Measurements from ENCODE around the gene XDH.

Gene XDH

DNA sequence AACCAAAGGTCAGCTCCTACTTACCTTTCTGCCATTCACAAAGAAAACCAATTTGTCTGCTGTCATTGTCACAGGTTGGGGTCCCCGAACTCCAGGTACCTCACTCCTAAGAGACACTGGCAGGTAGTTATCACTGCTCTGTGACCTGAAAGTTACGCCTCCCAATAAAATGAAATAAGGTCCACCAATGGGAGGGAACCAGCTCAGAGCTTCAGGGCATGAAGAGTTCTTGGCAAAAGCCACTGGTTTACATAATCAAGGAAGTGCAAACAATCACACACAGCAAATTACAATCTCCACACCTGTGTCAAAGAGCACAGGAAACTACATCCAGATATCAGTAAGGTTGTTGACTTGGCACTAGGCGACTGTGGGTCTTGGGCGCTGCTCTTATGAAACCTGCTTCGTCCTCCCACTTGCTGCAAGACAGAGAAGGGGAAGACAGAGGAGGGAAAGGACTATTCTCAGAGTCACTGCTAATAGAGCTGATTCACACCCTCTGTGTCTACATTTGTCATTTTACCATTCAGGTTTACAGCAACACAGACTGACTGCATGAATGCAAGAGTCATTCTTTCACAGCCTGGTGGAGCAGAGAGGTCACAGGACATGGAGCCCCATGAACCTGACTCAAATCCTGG is at the start of gene XDH:
XDH (minus strand) TSS at position 142 of the 641 bp plus-strand sequence; CDS start at position 66, 76 bp downstream.
- H3K4me3 Mint-ChIP-seq: peak within 1 kb of the TSS; percentile 75
- peaks cover 10% of the 10 kb centered on the region for H3K9me3 Mint-ChIP-seq
- DNase-seq (ENCODE audit: low spot score in 2 of 2): no peak
- no peaks in the 10 kb centered on the region for H3K36me3 Mint-ChIP-seq (ENCODE audit: insufficient read depth)
- no peak within 1 kb of the TSS for H3K27ac Mint-ChIP-seq (ENCODE audit: low read depth)
- H3K27me3 Mint-ChIP-seq: no peaks in the 10 kb centered on the region
- peaks cover 14% of the 10 kb centered on the region for H3K4me1 Mint-ChIP-seq
- ATAC-seq (replicated peaks; ENCODE audit: extremely low read depth, poor library complexity, severe bottlenecking): no peak

DNA sequence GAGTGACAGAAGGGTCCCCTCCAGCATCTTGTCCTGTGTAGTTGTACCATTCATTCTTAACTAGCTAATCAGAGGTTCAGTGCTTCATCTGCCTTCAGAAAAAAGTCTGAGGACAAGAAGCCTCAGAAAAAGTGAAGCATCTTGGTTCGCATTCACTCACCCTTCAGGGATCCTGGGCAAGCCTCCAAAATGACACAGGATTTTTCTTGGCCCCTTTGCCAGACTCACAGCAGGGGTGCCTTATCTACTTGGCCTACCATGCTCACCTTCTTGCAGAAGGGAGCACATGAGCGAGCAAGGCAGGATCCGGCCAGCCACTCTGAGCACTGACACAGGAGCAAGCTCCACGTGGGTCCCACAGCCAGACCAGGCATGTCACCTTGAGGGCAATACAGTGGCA is 43.1 kb upstream of the XDH start:
- no peaks in the 10 kb centered on the region for H3K4me1 Mint-ChIP-seq
- no peak overlapping the region for H3K27ac Mint-ChIP-seq (ENCODE audit: low read depth)
- no peak for ATAC-seq (replicated peaks; ENCODE audit: extremely low read depth, poor library complexity, severe bottlenecking)
- H3K27me3 Mint-ChIP-seq: peaks cover 40% of the 10 kb centered on the region
- DNase-seq (ENCODE audit: low spot score in 2 of 2): no peak
- no peak overlapping the region for H3K4me3 Mint-ChIP-seq
- no peaks in the 10 kb centered on the region for H3K36me3 Mint-ChIP-seq (ENCODE audit: insufficient read depth)
- peaks cover 8% of the 10 kb centered on the region for H3K9me3 Mint-ChIP-seq

DNA sequence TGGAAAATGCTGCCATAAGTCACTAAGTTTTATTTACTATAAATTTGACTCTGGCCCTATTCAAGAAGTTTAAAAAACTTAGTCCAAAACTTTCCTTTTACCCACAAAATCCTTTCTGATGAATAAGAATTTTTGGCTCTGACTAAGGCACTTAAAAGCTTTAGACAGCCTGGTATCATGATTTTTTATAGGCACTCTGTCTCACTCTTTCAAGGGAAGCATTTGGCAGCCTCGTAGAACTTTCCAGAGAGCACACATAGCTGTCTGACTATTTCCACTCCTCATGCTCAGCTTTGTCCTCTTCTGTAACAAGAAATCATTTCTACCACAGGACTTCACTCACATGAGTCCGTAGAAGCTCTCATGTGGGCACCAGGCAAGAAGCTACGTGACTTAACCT is 32.3 kb upstream of the XDH start:
- Mint-ChIP-seq H3K9me3 (peaks cover 25% of the 10 kb centered on the region), H3K27me3 (peaks cover 53% of the 10 kb centered on the region), H3K4me1 (no peaks in the 10 kb centered on the region), H3K27ac (ENCODE audit: low read depth) (no peak overlapping the region), H3K4me3 (no peak overlapping the region), H3K36me3 (ENCODE audit: insufficient read depth) (no peaks in the 10 kb centered on the region)
- ATAC-seq (replicated peaks; ENCODE audit: extremely low read depth, poor library complexity, severe bottlenecking) (no peak), DNase-seq (ENCODE audit: low spot score in 2 of 2) (no peak)

- no peak for ATAC-seq (replicated peaks; ENCODE audit: extremely low read depth, poor library complexity, severe bottlenecking)
- Mint-ChIP-seq H3K27ac (ENCODE audit: low read depth) (no peak overlapping the region), H3K27me3 (peaks cover 32% of the 10 kb centered on the region), H3K9me3 (peaks cover 9% of the 10 kb centered on the region), H3K36me3 (ENCODE audit: insufficient read depth) (no peaks in the 10 kb centered on the region), H3K4me3 (no peak overlapping the region), H3K4me1 (no peaks in the 10 kb centered on the region)
- no peak for DNase-seq (ENCODE audit: low spot score in 2 of 2)
Observed at GRCh38 chr2:31442376-31442775, 27.8 kb upstream of the XDH start.

- Mint-ChIP-seq H3K36me3 (ENCODE audit: insufficient read depth) (no peaks in the 10 kb centered on the region), H3K9me3 (peaks cover 9% of the 10 kb centered on the region), H3K4me1 (no peaks in the 10 kb centered on the region), H3K27ac (ENCODE audit: low read depth) (no peak overlapping the region), H3K4me3 (no peak overlapping the region), H3K27me3 (peaks cover 32% of the 10 kb centered on the region)
- no peak for DNase-seq (ENCODE audit: low spot score in 2 of 2)
- ATAC-seq (replicated peaks; ENCODE audit: extremely low read depth, poor library complexity, severe bottlenecking): no peak
Observed at GRCh38 chr2:31440764-31441163, 26.2 kb upstream of the XDH start.

DNA sequence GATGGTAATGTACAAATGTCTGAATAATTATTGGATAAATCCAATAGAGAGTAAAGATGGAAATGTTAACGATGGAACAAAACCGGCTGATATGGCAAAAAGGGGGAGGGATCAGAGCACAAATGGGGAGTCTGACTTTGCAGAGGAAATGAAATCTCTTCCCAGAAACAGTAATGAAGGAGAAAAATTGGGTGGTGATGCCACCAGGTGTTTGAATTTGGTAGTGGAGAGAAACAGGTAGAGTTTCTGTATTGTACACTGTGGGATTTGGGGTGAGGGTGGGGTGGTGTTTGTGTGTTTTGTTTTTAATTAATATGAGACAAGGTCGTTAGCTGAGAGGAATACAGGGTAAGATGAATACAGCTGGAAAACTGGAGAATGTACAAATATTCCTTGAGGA is 20.4 kb upstream of the XDH start:
- Mint-ChIP-seq H3K27ac (ENCODE audit: low read depth) (no peak overlapping the region), H3K36me3 (ENCODE audit: insufficient read depth) (no peaks in the 10 kb centered on the region), H3K4me1 (peaks cover under 1% of the 10 kb centered on the region), H3K27me3 (peaks cover under 1% of the 10 kb centered on the region), H3K9me3 (no peaks in the 10 kb centered on the region), H3K4me3 (no peak overlapping the region)
- no peak for ATAC-seq (replicated peaks; ENCODE audit: extremely low read depth, poor library complexity, severe bottlenecking)
- no peak for DNase-seq (ENCODE audit: low spot score in 2 of 2)

DNA sequence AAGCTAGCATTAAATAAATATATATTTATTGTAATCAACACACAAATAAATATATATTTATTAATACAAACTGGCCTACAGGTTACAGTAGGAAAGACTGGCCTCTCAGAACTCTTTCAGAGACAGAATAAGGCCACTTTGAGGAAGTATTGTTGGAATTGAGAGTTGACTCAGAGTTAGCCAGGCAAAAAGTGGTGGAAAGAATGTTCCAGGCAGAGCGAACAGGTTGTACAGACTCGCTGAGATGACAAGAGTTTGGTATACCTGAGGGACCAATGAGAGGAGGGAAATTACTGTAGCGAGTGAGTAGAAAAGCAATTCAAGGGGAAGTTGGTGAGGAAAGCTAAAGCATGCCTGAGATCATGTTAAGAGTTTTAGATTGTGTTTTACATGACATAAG is 19.0 kb upstream of the XDH start:
- no peak for DNase-seq (ENCODE audit: low spot score in 2 of 2)
- Mint-ChIP-seq H3K27ac (ENCODE audit: low read depth) (no peak overlapping the region), H3K27me3 (peaks cover 15% of the 10 kb centered on the region), H3K4me1 (peaks cover 6% of the 10 kb centered on the region), H3K4me3 (no peak overlapping the region), H3K9me3 (no peaks in the 10 kb centered on the region), H3K36me3 (ENCODE audit: insufficient read depth) (no peaks in the 10 kb centered on the region)
- ATAC-seq (replicated peaks; ENCODE audit: extremely low read depth, poor library complexity, severe bottlenecking): no peak

DNA sequence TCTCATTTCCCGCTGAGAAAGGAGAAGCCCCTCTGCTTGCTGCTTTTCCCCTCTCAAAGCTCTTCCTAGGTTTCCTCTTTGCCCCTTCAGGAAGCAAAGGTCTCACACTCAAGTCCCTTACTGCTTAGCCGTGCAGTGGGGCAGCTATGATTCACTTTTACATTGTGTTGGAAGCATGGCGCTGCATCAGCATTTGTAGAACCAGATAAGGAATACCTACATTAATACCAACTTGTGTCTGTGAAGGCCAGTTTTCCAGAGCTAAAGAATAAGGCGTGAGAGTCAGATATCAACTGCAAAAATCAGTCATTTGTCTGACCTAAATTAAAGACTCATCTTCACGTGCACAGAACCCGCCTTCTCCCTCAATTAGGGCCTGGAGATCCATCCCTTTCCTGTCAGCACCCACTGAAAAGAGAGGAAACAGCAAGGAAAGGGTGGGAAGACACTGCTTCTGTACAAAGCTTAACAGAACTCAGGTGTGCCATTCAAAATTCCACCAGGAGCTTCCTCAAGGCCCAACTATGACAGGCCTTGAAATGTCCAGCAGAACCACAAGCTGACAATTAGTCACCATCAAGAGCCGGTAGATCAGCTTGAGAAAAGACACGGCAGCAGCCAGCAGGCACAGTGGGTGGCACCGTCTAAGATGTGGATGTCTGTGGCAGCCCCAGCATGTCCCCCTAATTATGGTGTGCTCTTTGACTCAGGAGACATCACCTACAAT is 16.1 kb upstream of the XDH start:
- no peak overlapping the region for H3K27ac Mint-ChIP-seq (ENCODE audit: low read depth)
- no peak for ATAC-seq (replicated peaks; ENCODE audit: extremely low read depth, poor library complexity, severe bottlenecking)
- H3K27me3 Mint-ChIP-seq: peaks cover 36% of the 10 kb centered on the region

GRCh38 chr2:31429759-31430438 is 15.4 kb upstream of the XDH start:
- no peak overlapping the region for H3K27ac Mint-ChIP-seq (ENCODE audit: low read depth)
- no peak overlapping the region for H3K4me3 Mint-ChIP-seq
- H3K4me1 Mint-ChIP-seq: peaks cover 6% of the 10 kb centered on the region
- DNase-seq (ENCODE audit: low spot score in 2 of 2) (no peak), ATAC-seq (replicated peaks; ENCODE audit: extremely low read depth, poor library complexity, severe bottlenecking) (no peak)
- H3K36me3 Mint-ChIP-seq (ENCODE audit: insufficient read depth): no peaks in the 10 kb centered on the region
- peaks cover 42% of the 10 kb centered on the region for H3K27me3 Mint-ChIP-seq
- H3K9me3 Mint-ChIP-seq: no peaks in the 10 kb centered on the region

More for the DNA sequence above, 16.1 kb upstream of the XDH start:
- no peak overlapping the region for H3K4me3 Mint-ChIP-seq
- no peaks in the 10 kb centered on the region for H3K9me3 Mint-ChIP-seq
- no peaks in the 10 kb centered on the region for H3K36me3 Mint-ChIP-seq (ENCODE audit: insufficient read depth)
- H3K4me1 Mint-ChIP-seq: peaks cover 6% of the 10 kb centered on the region
- no peak for DNase-seq (ENCODE audit: low spot score in 2 of 2)

- no peak for ATAC-seq (replicated peaks; ENCODE audit: extremely low read depth, poor library complexity, severe bottlenecking)
- Mint-ChIP-seq H3K9me3 (no peaks in the 10 kb centered on the region), H3K4me3 (no peak overlapping the region), H3K4me1 (peaks cover 6% of the 10 kb centered on the region), H3K27me3 (peaks cover 45% of the 10 kb centered on the region), H3K36me3 (ENCODE audit: insufficient read depth) (no peaks in the 10 kb centered on the region), H3K27ac (ENCODE audit: low read depth) (no peak overlapping the region)
- no peak for DNase-seq (ENCODE audit: low spot score in 2 of 2)
Observed at GRCh38 chr2:31429040-31429439, 14.5 kb upstream of the XDH start.

- Mint-ChIP-seq H3K4me1 (peaks cover 6% of the 10 kb centered on the region), H3K27me3 (peaks cover 49% of the 10 kb centered on the region), H3K4me3 (no peak overlapping the region), H3K9me3 (no peaks in the 10 kb centered on the region), H3K27ac (ENCODE audit: low read depth) (no peak overlapping the region), H3K36me3 (ENCODE audit: insufficient read depth) (no peaks in the 10 kb centered on the region)
- ATAC-seq (replicated peaks; ENCODE audit: extremely low read depth, poor library complexity, severe bottlenecking) (no peak), DNase-seq (ENCODE audit: low spot score in 2 of 2) (no peak)
Observed at GRCh38 chr2:31428001-31428418, 13.5 kb upstream of the XDH start.

GRCh38 chr2:31426096-31426495 is 11.6 kb upstream of the XDH start:
- ATAC-seq (replicated peaks; ENCODE audit: extremely low read depth, poor library complexity, severe bottlenecking) (no peak), DNase-seq (ENCODE audit: low spot score in 2 of 2) (no peak)
- Mint-ChIP-seq H3K4me1 (peaks cover 6% of the 10 kb centered on the region), H3K36me3 (ENCODE audit: insufficient read depth) (no peaks in the 10 kb centered on the region), H3K9me3 (no peaks in the 10 kb centered on the region), H3K27ac (ENCODE audit: low read depth) (no peak overlapping the region), H3K4me3 (no peak overlapping the region), H3K27me3 (peaks cover 49% of the 10 kb centered on the region)

DNA sequence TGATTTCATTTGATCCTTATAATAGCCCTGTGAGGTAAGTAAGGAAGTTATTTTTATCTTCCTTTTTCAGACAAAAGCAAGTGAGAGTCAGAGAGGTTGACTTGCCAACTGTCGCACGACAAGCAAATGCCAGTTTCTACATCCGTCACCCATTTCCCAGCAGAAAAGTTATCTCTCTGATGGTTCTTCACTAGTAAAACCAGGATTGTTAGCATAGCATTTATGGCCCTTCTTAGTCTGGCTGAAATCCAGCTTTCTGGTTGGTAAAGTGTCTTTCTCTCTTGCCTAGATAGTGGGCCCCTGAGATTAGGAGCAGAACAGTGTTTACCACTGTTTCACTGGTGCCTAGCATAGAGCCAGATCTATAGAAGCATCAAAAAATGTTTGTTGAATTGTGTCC is 7.1 kb upstream of the XDH start:
- H3K27ac Mint-ChIP-seq (ENCODE audit: low read depth): no peak overlapping the region
- no peaks in the 10 kb centered on the region for H3K36me3 Mint-ChIP-seq (ENCODE audit: insufficient read depth)
- peaks cover 10% of the 10 kb centered on the region for H3K9me3 Mint-ChIP-seq
- H3K4me3 Mint-ChIP-seq: no peak overlapping the region
- peaks cover 3% of the 10 kb centered on the region for H3K4me1 Mint-ChIP-seq
- ATAC-seq (replicated peaks; ENCODE audit: extremely low read depth, poor library complexity, severe bottlenecking): no peak
- H3K27me3 Mint-ChIP-seq: peaks cover 24% of the 10 kb centered on the region
- DNase-seq (ENCODE audit: low spot score in 2 of 2): no peak
